SK-N-DZ (cell line): ENCODE data around the gene NAIF1.
A peak's percentile ranks its signal among the peaks of the same experiment; 100 is the strongest.
"Not testable (repeated sequence)": the region's sequence is repeated elsewhere in the genome, so short reads cannot be mapped to it uniquely, and the experiment has no call there.

Experiments used
- DNase-seq: peaks from one replicate; pipeline ENCODE4 v3.0.0-alpha.2; 2015; ENCODE audit warnings: low spot score

Gene NAIF1

DNA sequence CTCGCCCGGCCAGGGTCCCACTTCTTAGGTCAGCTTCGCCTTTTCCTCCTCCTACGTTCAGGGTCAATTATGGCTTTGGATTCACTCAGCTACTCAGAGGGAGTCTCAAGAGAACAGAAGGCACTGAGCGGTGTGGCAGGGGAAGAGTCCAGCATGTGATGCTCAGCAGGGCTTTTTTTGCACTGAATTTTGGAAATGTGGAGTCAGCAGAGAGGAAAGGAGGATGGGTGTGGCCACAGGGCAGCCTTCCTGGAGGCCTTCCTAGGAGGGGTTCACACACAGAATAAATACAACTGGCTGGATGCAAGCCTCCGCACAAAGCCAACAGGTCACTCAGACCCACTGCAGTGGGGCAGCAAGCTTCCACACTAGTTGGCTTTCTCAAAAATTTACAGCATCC is 4.8 kb downstream of the NAIF1 start:
- DNase-seq: no peak

- DNase-seq: no peak
Observed at GRCh38 chr9:128061275-128061960, 5.7 kb downstream of the NAIF1 start.

DNA sequence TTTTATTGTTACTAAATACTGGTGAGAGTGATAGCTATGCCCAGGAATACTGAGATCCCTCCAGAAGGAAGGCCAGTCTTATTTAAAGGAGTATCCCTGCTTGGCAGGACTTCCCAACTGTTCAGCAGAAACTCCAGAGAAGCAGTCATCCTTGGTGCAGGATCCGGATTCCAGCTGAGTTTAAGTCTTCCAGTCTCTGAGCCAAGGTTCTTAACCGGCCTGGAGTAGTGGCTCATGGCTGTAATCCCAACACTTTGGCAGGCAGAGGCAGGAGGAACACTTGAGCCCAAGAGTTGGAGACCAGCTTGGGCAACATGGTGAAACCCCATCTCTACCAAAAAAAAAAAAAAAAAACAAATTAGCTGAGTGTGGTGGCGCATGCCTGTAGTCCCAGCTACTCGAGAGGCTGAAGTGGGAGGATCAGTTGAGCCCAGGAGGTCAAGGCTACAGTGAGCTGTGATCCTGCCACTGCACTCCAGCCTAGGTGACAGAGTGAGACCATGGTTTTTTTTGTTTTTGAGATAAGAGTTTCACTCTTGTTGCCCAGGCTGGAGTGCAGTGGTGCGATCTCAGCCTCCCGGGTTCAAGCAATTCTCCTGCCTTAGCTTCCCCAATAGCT is 7.6 kb downstream of the NAIF1 start:
- DNase-seq: no peak

- no peak for DNase-seq
Observed at GRCh38 chr9:128057724-128058409, 9.3 kb downstream of the NAIF1 start.

GRCh38 chr9:128056887-128057723 is 10.0 kb downstream of the NAIF1 start:
- no peak for DNase-seq

DNA sequence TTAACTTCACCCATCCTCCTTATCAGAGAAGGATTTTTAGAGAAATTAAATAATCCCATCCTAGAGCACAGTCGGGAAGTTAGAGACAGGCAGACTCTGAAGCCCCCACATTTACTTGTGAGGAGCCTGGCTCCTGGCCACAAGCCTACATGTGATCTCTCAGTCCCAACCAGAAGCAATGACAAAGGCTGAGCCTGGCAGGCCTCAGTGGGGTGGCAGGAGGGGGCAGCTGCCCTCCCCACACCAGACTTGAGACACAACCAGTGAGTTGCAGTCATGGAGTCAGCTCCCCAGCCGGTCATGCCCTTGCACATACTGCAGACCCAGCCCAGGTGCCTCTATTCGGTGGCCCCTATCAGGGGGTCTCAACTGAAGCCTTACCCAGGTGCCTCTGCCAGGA is 11.0 kb downstream of the NAIF1 start:
- no peak for DNase-seq

DNA sequence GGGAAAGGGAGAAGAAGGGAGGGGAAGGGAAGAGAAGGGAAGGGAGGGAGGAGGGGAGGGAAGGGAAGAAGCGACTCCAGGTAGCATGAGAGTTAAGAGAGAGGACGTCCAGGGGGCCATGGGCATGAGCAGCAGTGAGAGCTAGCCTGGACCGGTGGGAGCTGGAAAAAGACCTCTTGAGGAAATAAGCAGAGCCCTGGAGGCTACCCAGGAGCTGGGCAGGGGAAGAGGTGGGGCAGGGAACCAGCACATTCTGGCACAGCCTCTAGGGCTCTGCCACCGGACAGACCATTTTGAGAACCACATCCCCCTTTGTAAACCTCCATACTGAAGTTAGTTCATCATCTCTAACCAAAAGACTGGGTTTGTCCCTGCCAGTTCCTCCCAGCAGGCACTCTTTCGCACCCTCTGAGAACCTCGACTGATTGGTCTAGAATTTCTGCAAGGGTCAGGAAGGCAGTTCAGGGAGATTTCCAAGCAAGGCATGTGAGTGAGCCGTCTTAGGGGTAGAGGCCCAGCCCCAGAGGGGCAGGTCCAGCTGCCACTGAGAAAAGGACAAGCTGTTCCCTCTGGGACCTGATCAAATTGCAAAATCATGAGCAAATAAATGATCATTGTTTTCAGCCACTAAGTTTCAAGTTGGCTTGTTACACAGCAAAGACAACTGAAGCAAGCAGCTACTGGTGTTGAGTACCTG is 11.6 kb downstream of the NAIF1 start:
- no peak for DNase-seq

GRCh38 chr9:128054087-128054486 is 13.0 kb downstream of the NAIF1 start:
- no peak for DNase-seq

GRCh38 chr9:128053560-128053959 is 13.6 kb downstream of the NAIF1 start:
- no peak for DNase-seq

DNA sequence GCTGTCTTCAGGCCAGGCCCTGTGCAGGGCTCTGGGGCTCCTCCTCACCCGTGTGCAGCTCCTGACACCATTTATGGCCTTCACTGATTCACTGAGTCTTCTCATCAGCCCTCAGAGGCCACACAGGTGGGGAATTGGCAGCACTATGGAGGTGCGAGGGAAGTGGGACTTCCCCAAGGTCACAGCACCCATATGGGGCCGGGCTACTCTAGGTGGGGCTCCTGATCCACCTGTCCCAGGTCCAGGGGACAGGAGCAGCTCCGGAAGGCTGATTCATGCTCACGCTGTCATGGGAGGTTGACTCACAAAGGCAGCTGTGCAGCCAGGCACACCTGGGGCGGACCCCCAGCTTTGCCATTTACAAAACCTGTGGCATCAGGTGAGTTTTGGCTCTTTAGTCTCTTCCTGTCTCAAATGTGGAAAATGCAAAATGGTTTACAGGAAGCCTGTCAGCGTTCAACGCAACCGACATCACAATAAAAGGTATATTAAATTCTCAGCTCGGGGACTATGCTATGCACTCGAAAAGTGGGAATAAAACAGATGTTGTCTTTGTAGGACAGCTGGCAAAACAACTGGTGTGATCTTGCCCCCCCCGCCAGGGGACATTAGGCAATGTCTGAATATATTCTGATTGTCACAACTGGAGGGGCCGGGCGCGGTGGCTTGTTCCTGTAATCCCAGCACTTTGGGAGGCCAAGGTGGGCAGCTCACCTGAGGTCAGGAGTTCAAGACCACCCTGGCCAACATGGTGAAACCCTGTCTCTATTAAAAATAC is 15.0 kb downstream of the NAIF1 start:
- no peak for DNase-seq

DNA sequence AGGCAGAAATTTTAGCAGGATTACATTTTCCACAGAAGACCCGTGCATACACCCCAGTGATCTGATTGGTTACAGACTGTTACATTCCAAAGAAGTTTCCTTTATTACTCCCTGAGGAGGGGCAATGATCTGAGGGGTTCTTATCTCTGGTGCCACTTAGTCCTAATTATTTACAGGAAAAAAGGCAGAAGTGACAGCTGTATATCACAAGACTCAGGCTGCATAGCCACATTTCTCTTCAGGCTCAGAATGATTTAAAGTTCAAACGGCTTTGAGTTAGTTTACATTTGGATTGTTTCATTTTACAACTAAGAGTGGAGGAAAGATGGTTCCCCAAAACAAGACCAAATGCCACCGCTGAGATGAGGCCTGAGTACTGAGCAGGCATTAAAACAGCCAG is 17.3 kb downstream of the NAIF1 start:
- no peak for DNase-seq

GRCh38 chr9:128048663-128049062 is 18.5 kb downstream of the NAIF1 start:
- no peak for DNase-seq

DNA sequence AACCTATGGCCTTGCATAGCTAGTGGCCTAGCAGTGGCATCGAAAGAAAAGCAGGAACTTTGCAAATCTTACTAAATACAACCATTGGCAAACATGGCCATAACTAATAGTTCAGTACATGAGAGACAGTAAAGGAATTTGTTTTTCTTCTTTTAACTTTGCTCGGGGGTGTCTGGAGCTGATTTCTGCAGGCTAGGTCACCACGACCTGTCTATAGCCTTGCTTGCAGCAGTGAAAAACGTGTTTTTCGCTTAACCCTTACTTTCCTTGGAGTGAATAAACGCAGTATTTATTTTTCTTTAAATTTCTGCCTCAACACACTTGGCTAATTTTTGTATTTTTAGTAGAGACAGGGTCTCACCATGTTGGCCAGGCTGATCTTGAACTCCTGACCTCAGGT is 19.9 kb downstream of the NAIF1 start:
- DNase-seq: no peak

- DNase-seq: no peak
Observed at GRCh38 chr9:128045831-128046230, 21.3 kb downstream of the NAIF1 start.

DNA sequence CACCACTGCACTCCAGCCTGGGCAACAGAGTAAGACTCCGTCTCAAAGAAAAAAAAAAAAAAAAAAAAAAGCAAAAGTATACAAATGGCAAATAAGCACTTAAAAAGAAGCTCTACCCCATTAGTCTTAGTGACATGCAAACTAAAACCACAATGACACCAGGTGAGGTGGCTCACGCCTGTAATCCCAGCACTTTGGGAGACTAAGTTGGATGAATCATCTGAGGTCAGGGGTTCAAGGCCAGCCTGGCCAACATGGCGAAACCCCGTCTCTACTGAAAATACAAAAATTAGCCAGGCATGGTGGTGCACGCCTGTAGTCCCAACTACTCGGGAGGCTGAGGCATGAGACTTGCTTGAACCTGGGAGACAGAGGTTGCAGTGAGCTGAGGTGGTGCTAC is 21.7 kb downstream of the NAIF1 start:
- not testable (repeated sequence) for DNase-seq

DNA sequence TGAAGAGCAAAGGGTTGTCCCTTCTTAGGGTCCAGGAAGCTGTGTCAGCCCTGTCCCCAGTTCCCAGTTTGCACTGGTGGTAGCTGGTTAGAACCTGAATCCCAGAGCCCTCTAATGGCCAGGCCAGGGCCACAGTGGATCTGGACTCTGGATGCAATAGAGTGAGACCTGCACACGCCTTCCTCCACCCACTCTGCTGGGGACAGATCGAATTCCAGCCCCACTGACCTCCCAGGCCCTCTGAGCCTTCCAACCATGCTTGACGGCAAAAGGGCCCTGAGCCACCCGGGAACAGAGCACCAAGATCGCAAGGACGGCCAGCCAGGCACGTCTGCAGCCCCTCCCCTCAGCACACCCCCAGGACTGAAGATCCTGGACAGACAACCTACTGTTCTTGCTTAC is 23.7 kb downstream of the NAIF1 start:
- peak; percentile 56 for DNase-seq

- DNase-seq: no peak
Observed at GRCh38 chr9:128042043-128042442, 25.1 kb downstream of the NAIF1 start.

GRCh38 chr9:128040783-128041182 is 26.3 kb downstream of the NAIF1 start:
- DNase-seq: not testable (repeated sequence)

DNA sequence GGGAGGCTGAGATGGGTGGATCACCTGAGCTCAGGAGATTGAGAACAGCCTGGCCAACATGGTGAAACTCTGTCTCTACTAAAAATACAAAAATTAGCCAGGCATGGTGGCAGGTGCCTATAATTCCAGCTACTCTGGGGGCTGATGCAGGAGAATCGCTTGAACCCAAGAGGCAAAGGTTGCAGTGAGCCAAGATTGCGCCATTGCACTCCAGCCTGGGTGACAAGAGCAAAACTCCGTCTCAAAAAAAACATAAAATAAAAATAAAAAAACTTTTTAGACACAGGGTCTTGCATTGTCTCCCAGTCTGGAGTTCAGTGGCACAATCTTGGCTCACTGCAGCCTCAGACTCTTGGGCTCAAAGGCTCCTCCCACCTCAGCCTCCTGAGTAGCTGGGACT is 30.6 kb downstream of the NAIF1 start:
- DNase-seq: not testable (repeated sequence)

GRCh38 chr9:128034821-128035652 is 32.1 kb downstream of the NAIF1 start:
- DNase-seq: peak; percentile 87
